ENCODE data around the gene TBC1D20. TPM values are rescaled to one million over a fixed set of nuclear protein-coding genes. Genes with fewer than 3 reads are reported as not detected.
"Not testable (repeated sequence)": the region's sequence is repeated elsewhere in the genome, so short reads cannot be mapped to it uniquely, and the experiment has no call there.

Gene TBC1D20, protein sequence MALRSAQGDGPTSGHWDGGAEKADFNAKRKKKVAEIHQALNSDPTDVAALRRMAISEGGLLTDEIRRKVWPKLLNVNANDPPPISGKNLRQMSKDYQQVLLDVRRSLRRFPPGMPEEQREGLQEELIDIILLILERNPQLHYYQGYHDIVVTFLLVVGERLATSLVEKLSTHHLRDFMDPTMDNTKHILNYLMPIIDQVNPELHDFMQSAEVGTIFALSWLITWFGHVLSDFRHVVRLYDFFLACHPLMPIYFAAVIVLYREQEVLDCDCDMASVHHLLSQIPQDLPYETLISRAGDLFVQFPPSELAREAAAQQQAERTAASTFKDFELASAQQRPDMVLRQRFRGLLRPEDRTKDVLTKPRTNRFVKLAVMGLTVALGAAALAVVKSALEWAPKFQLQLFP
- 10 to 100 TPM; 13.1 to 31.4 (median 20.3) TPM for total RNA-seq

GRCh38 chr20:462199-462991 is at the start of gene TBC1D20:
TBC1D20 (minus strand) TSS chr20:462533; CDS start chr20:462405, 128 bp downstream.
- peak; percentile 89 to 98 (median 97) for ATAC-seq (replicated peaks in 6 of 8)
- WGBS, 10 experiments: 0 to 70% (median 11%) methylated on average over 1 to 15 of the region's 80 CpGs; no CpG with 5 or more reads in 2 of the 10 experiments

GRCh38 chr20:510328-511057 is 48.2 kb upstream of the TBC1D20 start:
- H3K27ac ChIP-seq; in situ Hi-C loops (cut with MboI; ENCODE audit: low pct_unique_long_range_greater_than_20kb in 2 of 9, low sequenced_read_pairs in 9 of 9, unreplicated experiment in 9 of 9); H3K4me1 ChIP-seq (replicated peaks in 1 of 2); ATAC-seq (replicated peaks in 6 of 8); H3K4me3 ChIP-seq: not testable (repeated sequence)
- WGBS, 10 experiments: 73 to 100% (median 93%) methylated on average over 1 to 7 of the region's 9 CpGs; no CpG with 5 or more reads in 4 of the 10 experiments

More at GRCh38 chr20:462199-462991, at the start of gene TBC1D20:
- Histone ChIP-seq H3K4me3 (peak within 1 kb of the TSS; percentile 63 to 100 (median 80)), H3K4me1 (replicated peaks in 1 of 2) (peaks cover 15 to 25% of the 10 kb centered on the region in 2 donors), H3K27ac (peak within 1 kb of the TSS; percentile 82 to 89)
- in situ Hi-C loops (cut with MboI; ENCODE audit: low pct_unique_long_range_greater_than_20kb in 2 of 9, low sequenced_read_pairs in 9 of 9, unreplicated experiment in 9 of 9): no loop called here

DNA sequence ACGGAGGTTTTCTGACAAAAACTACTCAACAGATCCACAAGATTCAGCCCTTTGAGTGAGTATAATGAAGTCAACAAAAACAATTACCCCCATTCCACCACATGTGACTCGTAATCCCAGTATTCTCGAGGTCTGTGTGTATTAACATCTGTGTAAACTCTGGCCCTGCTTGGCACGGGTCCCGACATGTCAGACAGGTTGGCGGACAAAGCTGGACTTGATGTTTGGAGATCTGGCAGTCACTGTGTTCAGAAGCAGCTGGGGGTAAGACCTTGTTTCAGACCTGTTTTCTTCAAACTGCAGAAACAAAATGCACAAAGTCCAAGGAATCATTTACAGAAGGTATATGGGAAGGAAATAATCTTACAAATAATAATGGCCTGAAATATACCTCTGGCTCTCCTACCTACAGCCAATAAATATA is 46.0 kb upstream of the TBC1D20 start:
- 40 to 100% (median 96%) methylated on average over 1 to 2 of the region's 6 CpGs; no CpG with 5 or more reads in 3 of the 10 experiments for WGBS, 10 experiments
- H3K4me3 ChIP-seq; in situ Hi-C loops (cut with MboI; ENCODE audit: low pct_unique_long_range_greater_than_20kb in 2 of 9, low sequenced_read_pairs in 9 of 9, unreplicated experiment in 9 of 9); H3K27ac ChIP-seq; H3K4me1 ChIP-seq (replicated peaks in 1 of 2): not testable (repeated sequence)
- ATAC-seq (replicated peaks in 6 of 8): peak in 1 of 8 experiments; percentile 49

DNA sequence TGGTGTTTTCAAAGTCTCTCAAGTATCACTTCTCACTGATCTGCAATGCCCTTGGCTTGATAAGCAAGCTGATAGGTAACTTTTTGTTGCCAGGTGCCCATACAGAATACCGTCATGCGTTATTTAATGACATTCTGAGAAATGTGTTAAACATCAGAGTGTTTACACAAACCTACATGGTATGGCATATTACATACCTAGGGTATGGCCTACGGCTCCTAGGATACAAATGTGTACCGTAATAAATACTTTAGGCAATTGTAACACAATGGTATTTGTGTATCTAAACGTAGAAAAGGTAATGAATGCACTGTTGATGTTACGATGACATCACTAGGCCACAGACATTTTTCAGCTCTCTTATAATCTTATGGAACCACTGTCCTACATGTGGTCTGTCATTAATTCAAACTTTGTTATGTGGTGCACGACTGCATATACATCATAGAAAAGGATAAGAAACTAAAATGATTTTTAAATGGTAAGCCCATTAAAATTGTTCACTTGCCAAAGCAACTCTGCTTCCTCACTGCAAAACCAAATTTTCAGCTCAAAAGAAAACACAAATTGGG is 45.5 kb upstream of the TBC1D20 start:
- peak in 2 of 8 experiments; percentile 29 to 81 for ATAC-seq (replicated peaks in 6 of 8)
- in situ Hi-C loops (cut with MboI; ENCODE audit: low pct_unique_long_range_greater_than_20kb in 2 of 9, low sequenced_read_pairs in 9 of 9, unreplicated experiment in 9 of 9): no loop called here
- H3K4me1 ChIP-seq (replicated peaks in 1 of 2): no peaks in the 10 kb centered on the region
- no peak overlapping the region for H3K27ac ChIP-seq
- no peak overlapping the region for H3K4me3 ChIP-seq
- WGBS, 10 experiments: 74 to 100% (median 94%) methylated on average over 1 to 7 of the region's 7 CpGs; no CpG with 5 or more reads in 1 of the 10 experiments

DNA sequence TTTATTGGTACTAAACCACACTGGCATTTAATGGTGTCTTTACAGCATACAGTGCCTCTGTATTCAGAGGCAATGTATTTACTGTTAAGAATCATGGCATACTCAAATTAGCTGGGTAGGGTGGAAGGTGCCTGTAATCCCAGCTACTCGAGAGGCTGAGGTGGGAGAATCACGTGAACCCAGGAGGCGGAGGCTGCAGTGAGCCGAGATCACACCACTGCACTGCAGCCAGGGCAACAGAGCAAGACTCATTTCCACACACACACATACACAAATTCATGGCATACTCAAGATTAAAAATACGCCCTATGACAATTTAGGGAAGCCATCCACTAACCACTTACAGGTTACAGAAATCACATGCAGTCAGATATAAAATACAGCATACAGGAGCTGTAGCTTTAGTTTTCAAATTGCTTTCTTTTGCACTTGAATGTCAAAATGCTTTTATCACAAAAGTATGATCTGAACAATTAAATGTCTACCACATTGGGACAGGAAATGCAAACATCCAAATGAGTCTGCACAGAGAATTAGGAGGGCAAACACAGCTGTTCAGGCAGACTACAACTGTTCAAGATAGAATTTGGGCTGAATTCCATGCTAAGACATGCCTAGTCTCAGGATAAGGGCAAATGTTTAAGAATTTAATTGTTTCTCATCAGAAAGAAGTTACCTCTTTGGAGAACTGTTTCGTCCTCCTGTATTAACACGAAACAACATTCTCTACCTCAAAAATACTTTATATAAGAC is 44.8 kb upstream of the TBC1D20 start:
- no peaks in the 10 kb centered on the region for H3K4me1 ChIP-seq (replicated peaks in 1 of 2)
- no peak overlapping the region for H3K27ac ChIP-seq
- no peak overlapping the region for H3K4me3 ChIP-seq
- 79 to 100% (median 92%) methylated on average over 2 to 7 of the region's 7 CpGs; no CpG with 5 or more reads in 3 of the 10 experiments for WGBS, 10 experiments
- ATAC-seq (replicated peaks in 6 of 8): peak in 2 of 8 experiments; percentile 34 to 35
- in situ Hi-C loops (cut with MboI; ENCODE audit: low pct_unique_long_range_greater_than_20kb in 2 of 9, low sequenced_read_pairs in 9 of 9, unreplicated experiment in 9 of 9): no loop called here

- no peaks in the 10 kb centered on the region for H3K4me1 ChIP-seq (replicated peaks in 1 of 2)
- 60 to 100% (median 90%) methylated on average over 1 to 3 of the region's 3 CpGs; no CpG with 5 or more reads in 1 of the 10 experiments for WGBS, 10 experiments
- H3K4me3 ChIP-seq: no peak overlapping the region
- no peak for ATAC-seq (replicated peaks in 6 of 8)
- in situ Hi-C loops (cut with MboI; ENCODE audit: low pct_unique_long_range_greater_than_20kb in 2 of 9, low sequenced_read_pairs in 9 of 9, unreplicated experiment in 9 of 9): no loop called here
- no peak overlapping the region for H3K27ac ChIP-seq
These were observed 42.3 kb upstream of the TBC1D20 start for GRCh38 chr20:504632-505075.

DNA sequence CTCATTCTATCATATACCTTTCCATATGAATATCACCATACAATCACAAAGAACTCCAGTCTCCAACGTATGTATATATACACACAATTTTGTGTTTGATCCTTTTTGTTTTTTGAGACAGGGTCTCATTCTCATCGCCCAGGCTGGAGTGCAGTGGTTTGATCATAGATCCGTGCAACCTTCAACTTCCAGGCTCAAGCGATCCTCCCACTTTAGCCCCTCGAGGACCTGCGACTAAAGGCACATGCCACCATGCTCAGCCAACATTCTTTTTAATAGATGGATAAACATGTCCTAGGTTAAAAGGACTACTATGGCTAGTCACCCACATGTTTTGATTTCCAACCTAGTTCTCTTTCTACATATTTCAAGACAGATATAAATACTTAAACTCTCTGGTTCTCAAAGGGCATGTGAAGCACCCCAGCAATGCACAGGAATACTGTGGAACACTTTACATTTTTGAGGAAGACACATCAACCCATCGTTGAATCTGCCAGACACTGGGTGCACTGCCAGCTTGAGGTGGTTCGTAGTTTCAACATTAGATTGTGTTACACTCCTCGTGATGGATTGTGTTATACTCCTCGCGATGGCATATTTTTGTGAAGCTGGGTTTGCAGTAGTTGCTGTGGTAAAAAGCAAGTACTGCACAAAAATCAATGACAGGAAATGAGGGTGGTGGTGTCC is 40.9 kb upstream of the TBC1D20 start:
- Histone ChIP-seq H3K27ac (no peak overlapping the region), H3K4me3 (no peak overlapping the region), H3K4me1 (replicated peaks in 1 of 2) (no peaks in the 10 kb centered on the region)
- ATAC-seq (replicated peaks in 6 of 8): no peak
- WGBS, 10 experiments: 80 to 100% (median 95%) methylated on average over 1 to 10 of the region's 11 CpGs; no CpG with 5 or more reads in 1 of the 10 experiments
- in situ Hi-C loops (cut with MboI; ENCODE audit: low pct_unique_long_range_greater_than_20kb in 2 of 9, low sequenced_read_pairs in 9 of 9, unreplicated experiment in 9 of 9): no loop called here

DNA sequence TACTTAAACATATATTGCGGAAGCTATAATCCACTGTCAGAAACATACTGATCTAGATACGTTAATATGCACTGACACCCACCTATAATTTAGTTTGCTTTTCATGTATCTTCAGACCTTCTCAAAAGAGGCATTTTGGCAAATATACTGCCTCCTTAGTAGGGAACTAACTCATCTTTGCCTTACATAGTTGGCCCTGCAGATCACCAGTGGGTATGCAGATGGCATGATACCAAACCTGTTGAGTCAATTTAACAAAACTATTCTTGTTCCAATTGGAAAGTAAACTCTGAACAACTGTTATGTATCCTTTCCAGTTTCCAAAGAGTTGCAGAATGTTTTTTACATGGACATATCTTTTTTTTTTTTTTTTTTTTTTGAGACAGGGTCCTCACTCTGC is 35.6 kb upstream of the TBC1D20 start:
- Histone ChIP-seq H3K4me1 (replicated peaks in 1 of 2) (peaks cover 9 to 21% of the 10 kb centered on the region in 2 donors), H3K4me3 (no peak overlapping the region), H3K27ac (no peak overlapping the region)
- in situ Hi-C loops (cut with MboI; ENCODE audit: low pct_unique_long_range_greater_than_20kb in 2 of 9, low sequenced_read_pairs in 9 of 9, unreplicated experiment in 9 of 9): no loop called here
- 100% methylated on average over 1 to 2 of the region's 2 CpGs; no CpG with 5 or more reads in 3 of the 10 experiments for WGBS, 10 experiments
- no peak for ATAC-seq (replicated peaks in 6 of 8)

- ATAC-seq (replicated peaks in 6 of 8): peak in 3 of 8 experiments; percentile 25 to 94 (median 75)
- peak overlapping the region in 1 of 2 donors; percentile 27 for H3K27ac ChIP-seq
- WGBS, 10 experiments: 0 to 83% (median 60%) methylated on average over 1 to 2 of the region's 2 CpGs; no CpG with 5 or more reads in 1 of the 10 experiments
- H3K4me3 ChIP-seq: no peak overlapping the region
- peaks cover 9 to 21% of the 10 kb centered on the region in 2 donors for H3K4me1 ChIP-seq (replicated peaks in 1 of 2)
- in situ Hi-C loops (cut with MboI; ENCODE audit: low pct_unique_long_range_greater_than_20kb in 2 of 9, low sequenced_read_pairs in 9 of 9, unreplicated experiment in 9 of 9): no loop called here
These were observed 33.9 kb upstream of the TBC1D20 start for GRCh38 chr20:496126-496696.

GRCh38 chr20:492159-492558 is 29.8 kb upstream of the TBC1D20 start:
- no peak overlapping the region for H3K27ac ChIP-seq
- in situ Hi-C loops (cut with MboI; ENCODE audit: low pct_unique_long_range_greater_than_20kb in 2 of 9, low sequenced_read_pairs in 9 of 9, unreplicated experiment in 9 of 9): no loop called here
- WGBS, 10 experiments: 92 to 100% (median 100%) methylated on average over 1 to 5 of the region's 5 CpGs

GRCh38 chr20:487655-488054 is 25.3 kb upstream of the TBC1D20 start:
- in situ Hi-C loops (cut with MboI; ENCODE audit: low pct_unique_long_range_greater_than_20kb in 2 of 9, low sequenced_read_pairs in 9 of 9, unreplicated experiment in 9 of 9): no loop called here
- Histone ChIP-seq H3K4me3 (no peak overlapping the region), H3K4me1 (replicated peaks in 1 of 2) (no peaks in the 10 kb centered on the region), H3K27ac (no peak overlapping the region)
- WGBS, 10 experiments: 73 to 100% (median 100%) methylated on average over 2 to 4 of the region's 4 CpGs; no CpG with 5 or more reads in 5 of the 10 experiments
- no peak for ATAC-seq (replicated peaks in 6 of 8)

More at GRCh38 chr20:492159-492558, 29.8 kb upstream of the TBC1D20 start:
- peaks cover 9 to 21% of the 10 kb centered on the region in 2 donors for H3K4me1 ChIP-seq (replicated peaks in 1 of 2)
- no peak for ATAC-seq (replicated peaks in 6 of 8)
- no peak overlapping the region for H3K4me3 ChIP-seq

Data from motor neuron (in vitro differentiated cells).